ENCODE data around the gene MAN1A1. TPM values are rescaled to one million over a fixed set of nuclear protein-coding genes. Genes with fewer than 3 reads are reported as not detected.

MAN1A1 gene
- total RNA-seq, 2 donors from 2014 or later: 17.9 to 27.9 TPM

DNA sequence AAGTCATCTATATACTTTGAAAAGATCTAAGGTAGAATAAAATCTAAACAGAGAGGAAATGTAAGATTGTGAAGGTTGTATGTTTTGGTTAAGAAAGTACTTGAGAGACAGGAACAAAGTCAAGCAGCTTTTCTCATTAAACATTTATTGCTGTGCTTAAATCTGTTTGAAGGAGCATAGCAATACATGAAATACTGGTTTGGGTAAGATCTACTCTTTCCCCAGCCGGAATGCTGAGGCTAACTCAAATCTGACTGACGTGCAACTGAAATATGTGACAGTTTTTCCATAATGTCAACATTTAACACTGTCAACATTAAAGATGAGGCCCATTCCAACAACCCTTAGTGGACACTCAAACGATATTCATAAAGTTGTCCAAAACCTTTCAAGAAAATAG is 59.9 kb downstream of the MAN1A1 start:
- TF ChIP-seq POLR2A (IDR thresholded peaks at IDR 0.05) (no peak), CTCF (IDR thresholded peaks at IDR 0.05) (no peak), POLR2AphosphoS5 (IDR thresholded peaks at IDR 0.05) (peak; percentile 38)
- Histone ChIP-seq H3K4me1 (replicated peaks) (no peaks in the 10 kb centered on the region), H3K36me3 (no peaks in the 10 kb centered on the region), H3K4me3 (no peak overlapping the region), H3K27me3 (replicated peaks; ENCODE audit: insufficient read depth) (no peaks in the 10 kb centered on the region), H3K9me3 (no peaks in the 10 kb centered on the region), H3K27ac (no peak overlapping the region)
- no peak for DNase-seq (ENCODE audit: low spot score)
- WGBS: 29% methylated on average over 3 of the region's 3 CpGs
- intact Hi-C loops (cut with DNase I): no loop called here

GRCh38 chr6:119285908-119286625 is 63.5 kb downstream of the MAN1A1 start:
- intact Hi-C loops (cut with DNase I): no loop called here
- Histone ChIP-seq H3K27me3 (replicated peaks; ENCODE audit: insufficient read depth) (no peaks in the 10 kb centered on the region), H3K4me1 (replicated peaks) (no peaks in the 10 kb centered on the region), H3K4me3 (no peak overlapping the region), H3K36me3 (no peaks in the 10 kb centered on the region), H3K27ac (no peak overlapping the region), H3K9me3 (no peaks in the 10 kb centered on the region)
- no peak for DNase-seq (ENCODE audit: low spot score)
- TF ChIP-seq CTCF (IDR thresholded peaks at IDR 0.05) (no peak), POLR2AphosphoS5 (IDR thresholded peaks at IDR 0.05) (no peak), POLR2A (IDR thresholded peaks at IDR 0.05) (no peak)
- WGBS: 88% methylated on average over 3 of the region's 3 CpGs

GRCh38 chr6:119284861-119285521 is 64.6 kb downstream of the MAN1A1 start:
- no peaks in the 10 kb centered on the region for H3K27me3 ChIP-seq (replicated peaks; ENCODE audit: insufficient read depth)
- intact Hi-C loops (cut with DNase I): no loop called here
- 71% methylated on average over 4 of the region's 4 CpGs for WGBS
- no peak overlapping the region for H3K4me3 ChIP-seq
- no peak for TF ChIP-seq CTCF (IDR thresholded peaks at IDR 0.05)
- no peak for TF ChIP-seq POLR2A (IDR thresholded peaks at IDR 0.05)
- no peak for TF ChIP-seq POLR2AphosphoS5 (IDR thresholded peaks at IDR 0.05)
- H3K9me3 ChIP-seq: no peaks in the 10 kb centered on the region
- no peaks in the 10 kb centered on the region for H3K36me3 ChIP-seq
- H3K4me1 ChIP-seq (replicated peaks): no peaks in the 10 kb centered on the region
- no peak overlapping the region for H3K27ac ChIP-seq
- no peak for DNase-seq (ENCODE audit: low spot score)

DNA sequence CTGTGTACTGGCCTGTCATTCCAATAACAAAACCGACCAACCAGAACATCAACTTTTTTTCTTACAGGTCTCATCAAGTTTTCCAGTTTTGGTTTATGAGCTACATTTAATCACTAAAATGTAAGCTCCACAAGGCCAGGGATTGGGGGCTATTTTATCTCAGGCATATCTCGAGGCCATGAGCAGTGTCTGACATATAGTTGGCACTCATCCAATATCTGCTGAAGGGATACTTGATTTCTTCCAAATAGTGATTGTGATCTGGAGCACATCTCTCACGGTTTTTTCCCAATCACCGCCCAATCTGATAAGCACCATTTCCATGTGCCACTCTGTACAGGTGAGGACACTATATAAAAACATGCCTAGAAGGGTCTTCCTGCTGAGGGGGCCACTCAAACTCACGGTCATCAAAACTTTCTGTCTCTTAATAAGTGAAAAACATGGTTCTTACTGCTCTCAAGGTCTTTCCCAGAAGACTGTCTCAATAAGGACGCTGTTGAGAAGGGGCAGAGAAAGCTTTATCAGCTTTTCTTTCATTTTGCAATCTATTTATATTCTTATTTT is 65.5 kb downstream of the MAN1A1 start:
- no peak for TF ChIP-seq POLR2AphosphoS5 (IDR thresholded peaks at IDR 0.05)
- DNase-seq (ENCODE audit: low spot score): no peak

DNA sequence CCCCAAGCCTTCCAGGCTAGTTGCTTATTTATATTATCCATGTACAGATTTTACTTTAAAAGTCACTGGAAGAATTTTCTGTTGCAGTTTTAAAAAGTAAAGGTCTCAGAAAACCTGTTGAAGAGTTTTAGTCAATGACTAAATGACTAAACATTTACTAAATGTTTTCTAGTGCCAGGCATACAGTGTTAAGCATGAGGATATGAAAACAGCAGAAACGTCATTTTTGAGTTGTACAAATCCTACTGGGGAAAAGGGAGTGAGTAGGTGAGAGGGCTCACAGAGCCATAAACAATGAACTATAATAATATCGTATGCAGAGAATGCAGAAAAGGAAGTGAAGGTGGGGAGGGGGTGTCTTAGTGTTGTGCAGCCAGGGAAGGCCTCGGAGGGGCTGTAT is 66.3 kb downstream of the MAN1A1 start:
- WGBS: 73% methylated on average over 3 of the region's 3 CpGs
- intact Hi-C loops (cut with DNase I): no loop called here
- Histone ChIP-seq H3K27me3 (replicated peaks; ENCODE audit: insufficient read depth) (no peaks in the 10 kb centered on the region), H3K27ac (no peak overlapping the region), H3K4me3 (no peak overlapping the region), H3K4me1 (replicated peaks) (no peaks in the 10 kb centered on the region), H3K36me3 (no peaks in the 10 kb centered on the region), H3K9me3 (no peaks in the 10 kb centered on the region)
- TF ChIP-seq POLR2AphosphoS5 (IDR thresholded peaks at IDR 0.05) (no peak), POLR2A (IDR thresholded peaks at IDR 0.05) (no peak), CTCF (IDR thresholded peaks at IDR 0.05) (no peak)
- DNase-seq (ENCODE audit: low spot score): no peak

More for the DNA sequence above, 65.5 kb downstream of the MAN1A1 start:
- intact Hi-C loops (cut with DNase I): no loop called here
- H3K4me3 ChIP-seq: no peak overlapping the region
- WGBS: 75% methylated on average over 6 of the region's 6 CpGs
- no peaks in the 10 kb centered on the region for H3K9me3 ChIP-seq
- H3K4me1 ChIP-seq (replicated peaks): no peaks in the 10 kb centered on the region
- H3K36me3 ChIP-seq: no peaks in the 10 kb centered on the region
- H3K27me3 ChIP-seq (replicated peaks; ENCODE audit: insufficient read depth): no peaks in the 10 kb centered on the region
- no peak overlapping the region for H3K27ac ChIP-seq

All from prostate gland (tissue), 2 donors.